Activated naive CD4-positive, alpha-beta T cell treated with anti-CD3 and anti-CD28 coated beads, Interleukin-2, amount 50 U/mL, for 24 hours (primary cell): ENCODE measurements around the gene LIMA1.
"Not testable (repeated sequence)": the region's sequence is repeated elsewhere in the genome, so short reads cannot be mapped to it uniquely, and the experiment has no call there.

ENCODE experiments used
- H3K27ac Mint-ChIP-seq: one replicate; pipeline ENCODE4 v1.8.0; 2021; ENCODE audit warnings: mild to moderate bottlenecking, mixed read lengths
- H3K27me3 Mint-ChIP-seq: one replicate; pipeline ENCODE4 v1.8.0; 2021; ENCODE audit warnings: mixed read lengths
- H3K36me3 Mint-ChIP-seq: one replicate; pipeline ENCODE4 v1.8.0; 2021; ENCODE audit warnings: mixed read lengths
- H3K4me1 Mint-ChIP-seq: one replicate; pipeline ENCODE4 v1.8.0; 2021; ENCODE audit warnings: mixed read lengths
- H3K4me3 Mint-ChIP-seq: one replicate; pipeline ENCODE4 v1.8.0; 2021; ENCODE audit warnings: mild to moderate bottlenecking, mixed read lengths
- H3K9me3 Mint-ChIP-seq: one replicate; pipeline ENCODE4 v1.8.0; 2021; ENCODE audit warnings: mixed read lengths

Gene LIMA1

GRCh38 chr12:50174971-50175715, 108.2 kb downstream of the LIMA1 start:
- H3K4me3 Mint-ChIP-seq, result no peak overlapping the region
- H3K36me3 Mint-ChIP-seq, result peaks cover 3% of the 10 kb centered on the region
- H3K27ac Mint-ChIP-seq, result no peak overlapping the region
- no peaks in the 10 kb centered on the region for H3K9me3 Mint-ChIP-seq
- H3K27me3 Mint-ChIP-seq, result no peaks in the 10 kb centered on the region
- no peaks in the 10 kb centered on the region for H3K4me1 Mint-ChIP-seq

- Mint-ChIP-seq H3K27ac (peak within 1 kb of the TSS; percentile 90), H3K36me3 (peaks cover 1% of the 10 kb centered on the region), H3K4me3 (peak within 1 kb of the TSS; percentile 85), H3K9me3 (no peaks in the 10 kb centered on the region), H3K27me3 (no peaks in the 10 kb centered on the region), H3K4me1 (peaks cover 22% of the 10 kb centered on the region)
Measured at GRCh38 chr12:50167049-50167828, 116.1 kb downstream of the LIMA1 start, which contains the start of gene CERS5. Gene CERS5 (minus strand): TSS chr12:50167369. CDS start chr12:50167297, 72 bp downstream.

GRCh38 chr12:50166799-50167048, 116.6 kb downstream of the LIMA1 start:
- Mint-ChIP-seq H3K9me3 (no peaks in the 10 kb centered on the region), H3K27ac (peak overlapping the region; percentile 61), H3K4me1 (peaks cover 22% of the 10 kb centered on the region), H3K36me3 (peaks cover 1% of the 10 kb centered on the region), H3K4me3 (peak overlapping the region; percentile 85), H3K27me3 (no peaks in the 10 kb centered on the region)

- H3K4me3 Mint-ChIP-seq, result peak overlapping the region; percentile 37
- peak overlapping the region; percentile 90 for H3K27ac Mint-ChIP-seq
- peaks cover 33% of the 10 kb centered on the region for H3K4me1 Mint-ChIP-seq
- peaks cover 1% of the 10 kb centered on the region for H3K36me3 Mint-ChIP-seq
- no peaks in the 10 kb centered on the region for H3K27me3 Mint-ChIP-seq
- no peaks in the 10 kb centered on the region for H3K9me3 Mint-ChIP-seq
Measured at GRCh38 chr12:50164963-50165362, 118.4 kb downstream of the LIMA1 start.

GRCh38 chr12:50162230-50162629, 121.1 kb downstream of the LIMA1 start:
- H3K36me3 Mint-ChIP-seq, result peaks cover 5% of the 10 kb centered on the region
- no peak overlapping the region for H3K27ac Mint-ChIP-seq
- no peaks in the 10 kb centered on the region for H3K27me3 Mint-ChIP-seq
- H3K4me3 Mint-ChIP-seq, result no peak overlapping the region
- no peaks in the 10 kb centered on the region for H3K9me3 Mint-ChIP-seq
- H3K4me1 Mint-ChIP-seq, result peaks cover 49% of the 10 kb centered on the region

GRCh38 chr12:50160643-50161042, 122.7 kb downstream of the LIMA1 start:
- peaks cover 4% of the 10 kb centered on the region for H3K36me3 Mint-ChIP-seq
- H3K9me3 Mint-ChIP-seq, result no peaks in the 10 kb centered on the region
- no peaks in the 10 kb centered on the region for H3K27me3 Mint-ChIP-seq
- no peak overlapping the region for H3K4me3 Mint-ChIP-seq
- H3K4me1 Mint-ChIP-seq, result peaks cover 43% of the 10 kb centered on the region
- peak overlapping the region; percentile 20 for H3K27ac Mint-ChIP-seq

GRCh38 chr12:50157259-50157658, 126.1 kb downstream of the LIMA1 start:
- peak overlapping the region; percentile 31 for H3K27ac Mint-ChIP-seq
- peaks cover 30% of the 10 kb centered on the region for H3K4me1 Mint-ChIP-seq
- no peak overlapping the region for H3K4me3 Mint-ChIP-seq
- H3K36me3 Mint-ChIP-seq, result peaks cover 4% of the 10 kb centered on the region
- no peaks in the 10 kb centered on the region for H3K27me3 Mint-ChIP-seq
- no peaks in the 10 kb centered on the region for H3K9me3 Mint-ChIP-seq

GRCh38 chr12:50156641-50157040, 126.7 kb downstream of the LIMA1 start:
- Mint-ChIP-seq H3K36me3 (peaks cover 4% of the 10 kb centered on the region), H3K27me3 (no peaks in the 10 kb centered on the region), H3K9me3 (no peaks in the 10 kb centered on the region), H3K4me1 (peaks cover 33% of the 10 kb centered on the region), H3K4me3 (no peak overlapping the region), H3K27ac (no peak overlapping the region)

- not testable (repeated sequence) for H3K9me3 Mint-ChIP-seq, H3K36me3 Mint-ChIP-seq, H3K27ac Mint-ChIP-seq, H3K27me3 Mint-ChIP-seq, H3K4me3 Mint-ChIP-seq
- peaks cover 35% of the 10 kb centered on the region for H3K4me1 Mint-ChIP-seq
Measured at GRCh38 chr12:50154947-50155346, 128.4 kb downstream of the LIMA1 start.

- H3K9me3 Mint-ChIP-seq, result no peaks in the 10 kb centered on the region
- no peak overlapping the region for H3K4me3 Mint-ChIP-seq
- no peaks in the 10 kb centered on the region for H3K27me3 Mint-ChIP-seq
- peaks cover 22% of the 10 kb centered on the region for H3K4me1 Mint-ChIP-seq
- peak overlapping the region; percentile 71 for H3K27ac Mint-ChIP-seq
- H3K36me3 Mint-ChIP-seq, result no peaks in the 10 kb centered on the region
Measured at GRCh38 chr12:50151047-50151687, 132.2 kb downstream of the LIMA1 start.

- Mint-ChIP-seq H3K4me3 (no peak overlapping the region), H3K36me3 (peaks cover 1% of the 10 kb centered on the region), H3K27me3 (no peaks in the 10 kb centered on the region), H3K9me3 (no peaks in the 10 kb centered on the region), H3K27ac (peak overlapping the region; percentile 30), H3K4me1 (peaks cover 27% of the 10 kb centered on the region)
Measured at GRCh38 chr12:50149311-50149710, 134.0 kb downstream of the LIMA1 start.

GRCh38 chr12:50148011-50148410, 135.3 kb downstream of the LIMA1 start:
- H3K4me3 Mint-ChIP-seq, H3K9me3 Mint-ChIP-seq, H3K27me3 Mint-ChIP-seq, H3K36me3 Mint-ChIP-seq, H3K27ac Mint-ChIP-seq: not testable (repeated sequence)
- peaks cover 27% of the 10 kb centered on the region for H3K4me1 Mint-ChIP-seq

GRCh38 chr12:50147281-50147680, 136.0 kb downstream of the LIMA1 start:
- no peak overlapping the region for H3K4me3 Mint-ChIP-seq
- no peaks in the 10 kb centered on the region for H3K27me3 Mint-ChIP-seq
- H3K9me3 Mint-ChIP-seq, result no peaks in the 10 kb centered on the region
- peaks cover 27% of the 10 kb centered on the region for H3K4me1 Mint-ChIP-seq
- H3K27ac Mint-ChIP-seq, result no peak overlapping the region
- peaks cover 1% of the 10 kb centered on the region for H3K36me3 Mint-ChIP-seq

GRCh38 chr12:50145439-50145838, 137.9 kb downstream of the LIMA1 start:
- no peak overlapping the region for H3K4me3 Mint-ChIP-seq
- H3K36me3 Mint-ChIP-seq, result peaks cover 5% of the 10 kb centered on the region
- H3K27me3 Mint-ChIP-seq, result no peaks in the 10 kb centered on the region
- H3K9me3 Mint-ChIP-seq, result no peaks in the 10 kb centered on the region
- peaks cover 14% of the 10 kb centered on the region for H3K4me1 Mint-ChIP-seq
- no peak overlapping the region for H3K27ac Mint-ChIP-seq

GRCh38 chr12:50142993-50143392, 140.3 kb downstream of the LIMA1 start:
- peaks cover 5% of the 10 kb centered on the region for H3K4me1 Mint-ChIP-seq
- peaks cover 5% of the 10 kb centered on the region for H3K36me3 Mint-ChIP-seq
- H3K27ac Mint-ChIP-seq, result no peak overlapping the region
- H3K4me3 Mint-ChIP-seq, result no peak overlapping the region
- H3K27me3 Mint-ChIP-seq, result no peaks in the 10 kb centered on the region
- no peaks in the 10 kb centered on the region for H3K9me3 Mint-ChIP-seq

GRCh38 chr12:50132505-50133135, 150.7 kb downstream of the LIMA1 start:
- no peaks in the 10 kb centered on the region for H3K27me3 Mint-ChIP-seq
- peaks cover 11% of the 10 kb centered on the region for H3K4me1 Mint-ChIP-seq
- H3K4me3 Mint-ChIP-seq, result no peak overlapping the region
- H3K36me3 Mint-ChIP-seq, result peaks cover 12% of the 10 kb centered on the region
- no peaks in the 10 kb centered on the region for H3K9me3 Mint-ChIP-seq
- no peak overlapping the region for H3K27ac Mint-ChIP-seq
